Tongue (tissue), 2 donors: ENCODE data around the gene STEAP1B. TPM values are rescaled to one million over a fixed set of nuclear protein-coding genes. Genes with fewer than 3 reads are reported as not detected.

Experiments
- DNase-seq: peaks from one replicate; pipeline ENCODE4 v3.0.0-alpha.2; 2015
- total RNA-seq: library from RNA; depleted of rRNA; stranded (reverse); fragments of >200 nt; gene quantifications from one replicate; pipeline ENCODE4 v1.2.3, GENCODE V29; 2014

The STEAP1B gene
- total RNA-seq, 1 donor from 2014 or later = 3.0 TPM

- DNase-seq = no peak
Measured at GRCh38 chr7:22432203-22432718, 67.7 kb downstream of the STEAP1B start.

- DNase-seq = no peak
Measured at GRCh38 chr7:22430457-22430856, 69.5 kb downstream of the STEAP1B start.

GRCh38 chr7:22429386-22429785 is 70.6 kb downstream of the STEAP1B start:
- DNase-seq = no peak

- DNase-seq = no peak
Measured at GRCh38 chr7:22427855-22428254, 72.1 kb downstream of the STEAP1B start.

- DNase-seq = no peak
Measured at GRCh38 chr7:22427104-22427503, 72.9 kb downstream of the STEAP1B start.

GRCh38 chr7:22426463-22427094 is 73.4 kb downstream of the STEAP1B start:
- DNase-seq = no peak

GRCh38 chr7:22425361-22425760 is 74.6 kb downstream of the STEAP1B start:
- DNase-seq = no peak

GRCh38 chr7:22422831-22423615 is 77.0 kb downstream of the STEAP1B start:
- no peak for DNase-seq

- DNase-seq = peak; percentile 39
Measured at GRCh38 chr7:22420973-22421635, 78.9 kb downstream of the STEAP1B start.

GRCh38 chr7:22420008-22420407 is 80.0 kb downstream of the STEAP1B start:
- DNase-seq = no peak

- DNase-seq = no peak
Measured at GRCh38 chr7:22419488-22419887, 80.5 kb downstream of the STEAP1B start.

GRCh38 chr7:22418251-22419046 is 81.5 kb downstream of the STEAP1B start:
- no peak for DNase-seq

- no peak for DNase-seq
Measured at GRCh38 chr7:22417841-22418240, 82.1 kb downstream of the STEAP1B start.

GRCh38 chr7:22417349-22417748 is 82.6 kb downstream of the STEAP1B start:
- DNase-seq = peak; percentile 29

GRCh38 chr7:22414424-22414823 is 85.6 kb downstream of the STEAP1B start:
- DNase-seq = no peak

- DNase-seq = no peak
Measured at GRCh38 chr7:22413211-22413610, 86.8 kb downstream of the STEAP1B start.

GRCh38 chr7:22411977-22412693 is 87.9 kb downstream of the STEAP1B start:
- DNase-seq = no peak

- DNase-seq = peak; percentile 25
Measured at GRCh38 chr7:22406715-22407114, 93.3 kb downstream of the STEAP1B start.

GRCh38 chr7:22404421-22405023 is 95.5 kb downstream of the STEAP1B start:
- DNase-seq = no peak

GRCh38 chr7:22403344-22403743 is 96.6 kb downstream of the STEAP1B start:
- no peak for DNase-seq

GRCh38 chr7:22402250-22402649 is 97.7 kb downstream of the STEAP1B start:
- no peak for DNase-seq
